GM12801 (cell line): ENCODE results near the gene WDR86.

Experiments
- TF ChIP-seq, protein P1 (sequence below): IDR thresholded peaks from one replicate; pipeline ENCODE4 v1.5.1; 2011; ENCODE audit warnings: control low read depth; ENCODE audit not compliant: insufficient read length; ENCODE audit errors: extremely low read depth

The WDR86 gene

DNA sequence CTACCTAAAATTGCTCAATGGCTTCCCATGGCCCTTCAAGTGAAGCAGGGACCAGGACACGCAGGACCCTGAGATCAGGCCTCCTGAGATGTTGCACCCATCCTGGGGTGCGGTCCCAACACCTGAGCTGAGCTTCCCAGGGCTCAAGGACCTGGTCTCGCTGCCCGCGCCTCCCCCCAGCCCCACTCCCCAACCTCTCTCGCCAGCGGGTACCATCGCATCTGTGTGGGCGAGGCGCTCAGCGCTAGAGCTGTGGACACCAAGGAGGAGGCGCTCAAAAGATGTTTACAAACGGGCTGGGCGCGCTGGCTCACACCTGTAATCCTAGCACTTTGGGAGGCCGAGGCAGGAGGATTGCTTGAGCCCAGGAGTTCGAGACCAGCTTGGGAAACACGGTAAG lies 37.5 kb upstream of the WDR86 start:
- TF ChIP-seq, protein P1, sequence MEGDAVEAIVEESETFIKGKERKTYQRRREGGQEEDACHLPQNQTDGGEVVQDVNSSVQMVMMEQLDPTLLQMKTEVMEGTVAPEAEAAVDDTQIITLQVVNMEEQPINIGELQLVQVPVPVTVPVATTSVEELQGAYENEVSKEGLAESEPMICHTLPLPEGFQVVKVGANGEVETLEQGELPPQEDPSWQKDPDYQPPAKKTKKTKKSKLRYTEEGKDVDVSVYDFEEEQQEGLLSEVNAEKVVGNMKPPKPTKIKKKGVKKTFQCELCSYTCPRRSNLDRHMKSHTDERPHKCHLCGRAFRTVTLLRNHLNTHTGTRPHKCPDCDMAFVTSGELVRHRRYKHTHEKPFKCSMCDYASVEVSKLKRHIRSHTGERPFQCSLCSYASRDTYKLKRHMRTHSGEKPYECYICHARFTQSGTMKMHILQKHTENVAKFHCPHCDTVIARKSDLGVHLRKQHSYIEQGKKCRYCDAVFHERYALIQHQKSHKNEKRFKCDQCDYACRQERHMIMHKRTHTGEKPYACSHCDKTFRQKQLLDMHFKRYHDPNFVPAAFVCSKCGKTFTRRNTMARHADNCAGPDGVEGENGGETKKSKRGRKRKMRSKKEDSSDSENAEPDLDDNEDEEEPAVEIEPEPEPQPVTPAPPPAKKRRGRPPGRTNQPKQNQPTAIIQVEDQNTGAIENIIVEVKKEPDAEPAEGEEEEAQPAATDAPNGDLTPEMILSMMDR = no peak

DNA sequence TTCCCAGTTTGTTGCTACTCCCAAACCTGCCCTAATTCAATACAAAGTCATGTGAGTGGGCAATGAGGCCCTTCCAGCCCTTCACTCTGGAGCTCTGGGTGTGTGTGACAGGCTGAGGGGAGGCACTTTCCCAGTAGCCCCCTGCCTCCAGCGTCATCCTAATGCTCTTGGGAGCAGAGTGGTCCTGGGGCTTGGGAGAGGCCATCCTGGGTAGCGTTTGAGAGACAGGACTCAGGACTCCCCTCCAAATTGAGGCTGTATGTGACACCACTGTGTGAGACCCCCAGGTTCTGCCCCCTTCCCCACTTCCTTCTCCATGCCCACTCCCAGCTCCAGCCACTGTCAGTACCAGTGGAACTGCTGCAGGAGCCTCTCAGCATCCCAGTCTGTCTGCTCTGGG lies 36.6 kb upstream of the WDR86 start:
- TF ChIP-seq, protein P1 = no peak

DNA sequence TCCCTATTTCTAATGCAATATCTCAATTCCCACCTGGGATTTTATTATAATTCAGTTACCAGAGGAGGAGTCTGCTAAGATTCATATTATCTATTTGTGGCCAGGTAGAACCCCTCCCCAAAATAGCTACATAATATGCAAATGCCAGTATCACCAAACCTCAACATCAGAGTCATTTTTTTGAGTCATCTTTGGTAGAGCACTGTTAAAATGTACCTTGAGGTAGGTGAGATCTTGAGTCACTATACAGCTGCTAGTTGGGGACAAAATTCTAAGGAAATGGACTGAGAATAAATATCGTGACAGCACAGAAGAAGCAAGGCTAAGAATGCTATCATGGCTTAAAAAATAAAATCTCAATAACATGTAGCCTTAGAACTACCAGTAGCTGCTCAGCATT lies 34.8 kb upstream of the WDR86 start:
- TF ChIP-seq, protein P1 = no peak

DNA sequence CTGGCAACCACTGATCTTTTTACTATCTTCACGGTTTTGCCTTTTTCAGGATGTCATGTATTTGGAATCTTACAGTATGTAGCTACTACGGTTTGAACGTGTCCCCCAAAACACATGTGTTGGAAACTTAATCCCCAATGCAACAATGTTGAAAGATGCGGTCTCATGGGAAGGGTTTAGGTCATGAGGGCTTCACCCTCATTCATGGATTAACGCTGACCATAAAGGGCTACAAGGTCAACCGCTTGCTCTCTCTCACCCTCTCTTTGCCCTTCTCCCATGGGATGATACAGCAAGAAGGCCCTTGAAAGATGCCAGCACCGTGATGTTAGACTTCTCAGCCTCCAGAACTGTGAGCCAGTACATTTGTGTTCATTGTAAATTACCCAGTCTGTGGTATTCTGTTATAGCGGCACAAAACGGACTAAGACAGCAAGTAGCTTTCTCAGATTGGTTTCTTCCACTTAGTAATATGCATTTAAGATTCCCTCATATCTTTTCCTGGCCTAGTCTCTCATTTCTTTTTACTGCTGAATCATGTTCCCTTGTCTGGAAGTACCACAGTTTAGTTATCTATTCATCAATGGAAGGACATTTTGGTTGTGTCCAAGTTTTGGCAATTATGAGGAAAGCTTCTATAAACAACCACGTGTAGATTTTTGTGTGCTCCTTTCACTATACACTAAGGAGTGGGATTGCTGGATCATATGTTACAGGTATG lies 33.1 kb upstream of the WDR86 start:
- TF ChIP-seq, protein P1 = no peak

DNA sequence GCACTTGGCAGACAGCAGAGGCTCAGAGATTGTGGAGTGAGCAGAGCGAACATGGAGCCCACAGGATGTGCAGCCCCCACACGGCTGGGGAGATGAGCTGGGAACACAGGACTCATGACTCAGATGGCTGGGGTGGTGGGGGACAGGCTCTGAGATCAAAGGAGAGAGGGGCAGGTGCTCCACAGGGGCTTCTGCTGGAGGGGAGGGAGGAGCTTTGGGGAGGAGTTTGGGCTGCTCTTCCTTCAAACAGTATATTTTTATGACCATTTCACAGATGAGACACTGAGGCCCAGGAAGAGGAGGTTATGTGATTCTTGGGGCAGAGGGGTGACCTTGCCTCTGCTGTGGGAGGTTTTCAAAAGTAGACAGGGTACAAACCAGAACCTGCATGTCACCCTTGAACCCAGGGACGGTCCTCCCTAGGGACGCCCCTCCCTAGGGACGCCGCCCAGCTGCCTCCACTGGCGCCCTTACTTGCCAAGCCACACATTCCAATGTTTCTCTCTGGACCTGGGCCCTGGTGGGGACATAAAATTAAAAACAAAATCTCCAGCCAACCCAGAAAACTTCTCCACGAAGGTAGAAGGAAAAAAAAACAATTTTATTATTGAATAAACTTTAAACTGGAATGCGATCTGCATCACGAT lies 31.1 kb upstream of the WDR86 start:
- TF ChIP-seq, protein P1 = no peak

DNA sequence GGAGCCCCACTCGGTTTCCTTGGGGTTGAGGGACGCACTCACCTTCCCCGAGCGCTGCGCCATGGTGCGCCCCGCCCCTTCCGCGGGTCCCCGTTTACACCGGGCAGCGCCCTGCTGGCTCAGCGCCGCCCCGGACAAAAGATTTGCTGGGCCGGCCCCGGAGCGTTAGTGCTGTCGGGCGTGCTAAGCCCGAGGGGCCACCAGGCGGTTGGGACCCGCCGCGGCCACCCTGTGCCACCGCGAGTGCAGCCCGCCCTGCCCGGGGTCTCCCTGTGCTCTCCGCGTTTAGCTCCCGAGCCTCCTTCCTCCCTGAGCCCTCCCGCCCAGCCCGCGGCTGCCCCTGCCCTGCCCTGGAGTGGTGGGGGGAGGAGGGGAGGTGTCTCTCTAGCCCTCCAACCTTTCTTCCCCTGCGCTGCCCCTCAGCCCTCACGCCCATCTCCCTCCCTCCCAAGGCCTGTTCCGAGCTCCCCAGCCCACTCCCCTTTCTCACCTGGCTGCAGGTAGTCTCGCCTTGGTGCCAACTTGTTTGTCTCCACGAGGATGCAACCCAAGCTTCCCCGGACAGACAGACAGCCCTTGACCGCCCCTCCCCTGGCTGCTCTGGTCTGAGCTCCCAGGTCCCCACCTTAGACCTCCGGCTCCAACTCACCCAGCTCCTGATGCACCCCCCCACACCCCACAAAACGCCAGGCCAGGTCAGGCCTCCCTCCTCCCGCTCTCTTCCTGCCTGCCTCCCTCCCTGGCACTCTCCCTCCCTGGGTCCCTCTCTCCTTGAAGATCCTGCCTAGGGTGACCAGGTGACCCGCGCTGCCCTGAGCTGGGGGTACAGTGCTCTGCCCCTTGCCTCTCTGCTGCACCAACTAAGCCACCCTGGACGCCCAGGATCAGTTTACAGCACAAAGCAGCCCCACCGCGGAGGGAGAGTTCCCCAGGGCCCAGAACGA lies 30.3 kb upstream of the WDR86 start, which contains the start of gene CRYGN:
Gene CRYGN, minus strand, starts transcription at position 287 of the 944 bp plus-strand sequence. Its CDS starts 224 bp downstream, at position 63.
- TF ChIP-seq, protein P1 = no peak

DNA sequence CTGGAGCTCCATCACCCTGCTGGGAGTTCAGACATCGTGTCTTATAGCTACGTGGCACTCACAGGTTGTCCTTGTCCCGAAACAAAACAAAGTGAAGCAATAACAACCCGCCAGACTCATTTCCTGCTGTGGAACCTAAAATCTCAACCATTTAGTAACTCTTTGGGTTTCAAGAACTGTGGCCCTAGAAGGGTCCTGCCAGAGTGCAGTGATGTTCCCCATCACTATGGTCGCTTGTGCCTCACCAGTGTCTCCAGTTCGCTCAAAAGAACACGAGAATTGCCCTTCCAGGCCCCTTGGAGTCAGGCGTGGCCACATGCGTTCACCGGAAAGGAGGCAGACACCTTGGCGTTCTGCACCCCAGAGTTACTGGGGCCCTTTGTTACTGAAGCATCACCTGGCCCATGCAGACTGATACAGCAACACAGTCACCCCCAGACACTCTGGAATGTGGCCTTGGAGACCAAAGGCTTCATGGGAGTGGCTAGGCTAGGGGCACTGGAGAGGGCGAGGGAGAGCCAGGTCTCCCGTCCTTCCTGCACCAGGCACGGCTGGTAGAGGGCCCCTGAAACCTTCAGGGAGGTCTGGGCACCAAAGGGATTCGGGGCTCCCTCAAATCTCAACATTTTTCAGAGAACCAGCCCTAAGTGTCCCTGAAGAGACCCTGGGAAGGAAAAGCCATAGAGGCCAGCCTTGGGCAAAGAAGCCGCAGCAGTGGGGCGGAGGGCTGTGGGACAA lies 29.2 kb upstream of the WDR86 start:
- TF ChIP-seq, protein P1 = no peak
